B cell (primary cell): Measurements from ENCODE around the gene CAMK1. TPM values are rescaled to one million over a fixed set of nuclear protein-coding genes. Genes with fewer than 3 reads are reported as not detected.

Experiments used
- ATAC-seq: fragments of 200-7000 bp; cut with Tn5 transposase; one replicate; pipeline ENCODE4 v1.10.0; 2021; ENCODE audit warnings: low read depth, mild to moderate bottlenecking, moderate number of reproducible peaks, moderate library complexity
- CTCF ChIA-PET: fragments of 350-600 bp; sonication (Branson Sonifier 250); formaldehyde crosslinking; loops from one replicate; lab custom pipeline; 2021; ENCODE audit warnings: antibody characterized with exemption, inconsistent platforms; lab: Charles Lee
- POLR2A ChIA-PET: fragments of 350-600 bp; sonication (Branson Sonifier 250); formaldehyde crosslinking; loops from one replicate; lab custom pipeline; 2021; ENCODE audit warnings: antibody characterized with exemption; lab: Charles Lee
- DNase-seq: peaks from one replicate; pipeline ENCODE4 v3.0.0; 2013
- H2AFZ ChIP-seq: 2 replicates; pipeline ENCODE4 v1.6.1; 2012; ENCODE audit warnings: mild to moderate bottlenecking, low read depth, low read length; ENCODE audit not compliant: insufficient read depth, poor library complexity, severe bottlenecking
- H3K27ac ChIP-seq, 2 donors: 1 replicate in 1 of 2; 2 replicates in 1 of 2; pipeline ENCODE4 v1.5.1; 2012 to 2013; ENCODE audit warnings: low read length in 2 of 2, mild to moderate bottlenecking in 2 of 2, moderate library complexity in 1 of 2
- H3K27me3 ChIP-seq, 4 experiments: fragments of 200-600 bp in 1 of 4; sonication (generic) in 1 of 4; replicated peaks in 1 of 4; 1 replicate in 2 of 4; 2 replicates in 2 of 4; pipeline versions ENCODE4 v1.6.1 to v1.7.0; 2013 to 2016; ENCODE audit warnings: low read length in 3 of 4, mild to moderate bottlenecking in 2 of 4, mixed read lengths in 1 of 4, moderate library complexity in 1 of 4; ENCODE audit not compliant: insufficient read depth in 4 of 4, control insufficient read depth in 3 of 4; ENCODE audit errors: control extremely low read depth in 1 of 4
- H3K36me3 ChIP-seq, 2 experiments: replicated peaks in 1 of 2; 1 replicate in 1 of 2; 2 replicates in 1 of 2; pipeline versions ENCODE4 v1.6.1 to v1.7.1; 2013; ENCODE audit warnings: low read length in 1 of 2; ENCODE audit not compliant: insufficient read depth in 2 of 2, control insufficient read depth in 1 of 2; ENCODE audit errors: control extremely low read depth in 1 of 2, extremely low read depth in 1 of 2
- H3K4me1 ChIP-seq, 2 donors: fragments of 200-600 bp in 1 of 2; sonication (generic) in 1 of 2; 1 replicate in 1 of 2; 2 replicates in 1 of 2; pipeline versions ENCODE4 v1.5.1 to v1.6.1; 2013 to 2017; ENCODE audit warnings: low read length in 2 of 2; ENCODE audit not compliant: control insufficient read depth in 2 of 2, insufficient read depth in 2 of 2
- H3K4me2 ChIP-seq: replicated peaks from 2 replicates; pipeline ENCODE3; 2012; ENCODE audit warnings: mild to moderate bottlenecking, low read depth, low read length; ENCODE audit not compliant: poor library complexity, severe bottlenecking
- H3K4me3 ChIP-seq, 5 experiments: fragments of 200-600 bp in 1 of 5; sonication (generic) in 1 of 5; 1 replicate in 3 of 5; 2 replicates in 2 of 5; pipeline versions ENCODE4 v1.5.1 to v1.7.0; 2011 to 2016; ENCODE audit warnings: low read length in 4 of 5, mild to moderate bottlenecking in 4 of 5, low read depth in 2 of 5, control low read depth in 1 of 5, moderate library complexity in 1 of 5; ENCODE audit not compliant: insufficient read depth in 1 of 5; ENCODE audit errors: control extremely low read depth in 1 of 5, extremely low read depth in 1 of 5
- H3K79me2 ChIP-seq: fragments of 200-600 bp; sonication (generic); one replicate; pipeline ENCODE4 v1.6.0; 2016; ENCODE audit warnings: low read length; ENCODE audit not compliant: control insufficient read depth, insufficient read depth
- H3K9ac ChIP-seq: fragments of 200-600 bp; sonication (generic); 2 replicates; pipeline ENCODE4 v1.6.1; 2017; ENCODE audit warnings: mild to moderate bottlenecking, low read length, moderate library complexity
- H3K9me3 ChIP-seq, 3 donors: one replicate each; pipeline versions ENCODE4 v1.6.1 to v1.7.1; 2013; ENCODE audit warnings: low read length in 2 of 3; ENCODE audit not compliant: control insufficient read depth in 2 of 3, insufficient read depth in 1 of 3; ENCODE audit errors: control extremely low read depth in 1 of 3
- H4K20me1 ChIP-seq: 2 replicates; pipeline ENCODE4 v1.6.0; 2012; ENCODE audit warnings: mild to moderate bottlenecking, low read length; ENCODE audit not compliant: insufficient read depth, control insufficient read depth, poor library complexity, severe bottlenecking
- H3K27ac Mint-ChIP-seq: one replicate; pipeline ENCODE4 v1.8.0; 2021; ENCODE audit warnings: mixed read lengths
- H3K27me3 Mint-ChIP-seq: one replicate; pipeline ENCODE4 v1.8.0; 2021; ENCODE audit warnings: mixed read lengths
- H3K4me1 Mint-ChIP-seq: one replicate; pipeline ENCODE4 v1.8.0; 2021; ENCODE audit warnings: mixed read lengths
- H3K4me3 Mint-ChIP-seq: one replicate; pipeline ENCODE4 v1.8.0; 2021; ENCODE audit warnings: mixed read lengths
- H3K9me3 Mint-ChIP-seq: one replicate; pipeline ENCODE4 v1.8.0; 2022; ENCODE audit warnings: mixed read lengths; ENCODE audit not compliant: insufficient read depth
- CTCF ChIP-seq: fragments of 200-600 bp; IDR thresholded peaks from one replicate; pipeline ENCODE4 v1.8.0; 2022; ENCODE audit warnings: antibody characterized with exemption, mild to moderate bottlenecking
- EZH2 ChIP-seq: IDR thresholded peaks from 2 replicates; pipeline ENCODE4 v1.6.1; 2012; ENCODE audit warnings: borderline replicate concordance, low read depth, mild to moderate bottlenecking, moderate library complexity, low read length; ENCODE audit not compliant: insufficient read depth, poor library complexity, severe bottlenecking
- WGBS: methylation state at CpG from one replicate; pipeline ENCODE4 v1.1.5; 2013; ENCODE audit warnings: missing lambda C conversion rate; ENCODE audit not compliant: insufficient coverage; 5-methylcytosine and 5-hydroxymethylcytosine counted together
- intact Hi-C: fragments of 100-400 bp; cut with micrococcal nuclease; formaldehyde crosslinking; loops from one replicate; pipeline ENCODE4 v1.10.0; 2022
- polyA plus RNA-seq: library from polyadenylated mRNA; depleted of rRNA; stranded (reverse); fragments of >200 nt; gene quantifications from 2 replicates; pipeline ENCODE4 v1.2.3, GENCODE V29; 2012
- total RNA-seq, 2 donors: library from RNA; stranded (reverse); fragments of 120-200 nt in 1 of 2; gene quantifications; 1 replicate in 1 of 2; 2 replicates in 1 of 2; pipeline versions ENCODE4 v1.2.3 to v1.2.4, GENCODE V29; 2013 to 2022

CAMK1 gene
- total and polyA plus RNA-seq, 2 donors (not counting 1 experiment from before 2014, with no cell fraction given): 0.57 to 0.82 TPM

DNA sequence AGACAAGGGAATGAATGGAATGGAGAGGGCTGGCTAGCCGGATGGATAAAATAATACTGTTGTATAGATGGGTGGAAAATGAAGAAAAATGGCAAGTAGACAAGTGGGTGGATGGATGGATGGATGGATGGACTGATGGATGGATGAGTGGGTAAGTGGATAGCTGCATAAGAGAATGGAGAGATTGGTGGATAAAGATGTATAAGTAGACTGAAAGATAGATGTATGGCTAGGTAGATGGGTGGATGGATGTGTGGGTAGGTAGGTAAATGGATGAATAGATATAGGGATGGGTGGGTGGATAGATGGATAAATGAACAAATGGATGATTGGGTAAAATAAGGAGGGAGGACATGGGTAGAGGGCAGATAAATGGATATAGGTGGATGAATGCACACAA is 52.2 kb downstream of the CAMK1 start:
- Mint-ChIP-seq H3K27ac (no peak overlapping the region), H3K4me1 (peaks cover 20% of the 10 kb centered on the region), H3K9me3 (no peaks in the 10 kb centered on the region), H3K4me3 (no peak overlapping the region), H3K27me3 (peaks cover 19% of the 10 kb centered on the region)
- no peaks in the 10 kb centered on the region for H4K20me1 ChIP-seq
- no peak for TF ChIP-seq CTCF
- no peak for TF ChIP-seq EZH2
- H3K27ac ChIP-seq: no peak overlapping the region
- no peak overlapping the region for H3K4me2 ChIP-seq
- no peak overlapping the region for H2AFZ ChIP-seq
- ChIA-PET CTCF (interaction anchor here (1.0 to 2.6 kb wide), 3 partner anchors 10 to 16 kb away, joined by 3 to 11 read pairs (median 3); no protein-coding TSS in a partner anchor), POLR2A (no interaction called here)
- H3K27me3 ChIP-seq: peaks cover 0 to 4% (median 2%) of the 10 kb centered on the region in 4 experiments
- WGBS: 100% methylated on average over 1 of the region's 1 CpG
- no peaks in the 10 kb centered on the region for H3K9me3 ChIP-seq
- intact Hi-C loops: no loop called here
- no peak overlapping the region for H3K4me3 ChIP-seq
- DNase-seq: no peak
- peaks cover 10 to 13% of the 10 kb centered on the region in 2 donors for H3K4me1 ChIP-seq
- no peak for ATAC-seq
- no peaks in the 10 kb centered on the region for H3K36me3 ChIP-seq
- H3K9ac ChIP-seq: no peak overlapping the region
- H3K79me2 ChIP-seq: no peaks in the 10 kb centered on the region

GRCh38 chr3:9716801-9717555 is 52.8 kb downstream of the CAMK1 start:
- no peak overlapping the region for H3K4me3 Mint-ChIP-seq
- no peak overlapping the region for H3K4me2 ChIP-seq
- TF ChIP-seq EZH2 (no peak), CTCF (no peak)
- H3K79me2 ChIP-seq: no peaks in the 10 kb centered on the region
- peaks cover 22% of the 10 kb centered on the region for H3K27me3 Mint-ChIP-seq
- peaks cover 16% of the 10 kb centered on the region for H3K4me1 Mint-ChIP-seq
- H3K4me1 ChIP-seq: peaks cover 10 to 13% of the 10 kb centered on the region in 2 donors
- no peak overlapping the region for H2AFZ ChIP-seq
- POLR2A ChIA-PET: no interaction called here
- intact Hi-C loops: no loop called here
- no peaks in the 10 kb centered on the region for H3K9me3 Mint-ChIP-seq
- CTCF ChIA-PET: interaction anchor here (1.0 to 2.6 kb wide), 4 partner anchors 9 to 173 kb away, joined by 3 to 11 read pairs (median 3); no protein-coding TSS in a partner anchor
- H3K36me3 ChIP-seq: no peaks in the 10 kb centered on the region
- 86% methylated on average over 1 of the region's 5 CpGs for WGBS
- H3K27me3 ChIP-seq: peaks cover 0 to 4% (median 2%) of the 10 kb centered on the region in 4 experiments
- ATAC-seq (no peak), DNase-seq (no peak)
- H3K9ac ChIP-seq: no peak overlapping the region
- no peak overlapping the region for H3K27ac Mint-ChIP-seq
- no peak overlapping the region for H3K4me3 ChIP-seq
- H3K27ac ChIP-seq: no peak overlapping the region
- H4K20me1 ChIP-seq: no peaks in the 10 kb centered on the region
- no peaks in the 10 kb centered on the region for H3K9me3 ChIP-seq
